ENCODE measurements around the gene CBLN1.

Gene CBLN1

DNA sequence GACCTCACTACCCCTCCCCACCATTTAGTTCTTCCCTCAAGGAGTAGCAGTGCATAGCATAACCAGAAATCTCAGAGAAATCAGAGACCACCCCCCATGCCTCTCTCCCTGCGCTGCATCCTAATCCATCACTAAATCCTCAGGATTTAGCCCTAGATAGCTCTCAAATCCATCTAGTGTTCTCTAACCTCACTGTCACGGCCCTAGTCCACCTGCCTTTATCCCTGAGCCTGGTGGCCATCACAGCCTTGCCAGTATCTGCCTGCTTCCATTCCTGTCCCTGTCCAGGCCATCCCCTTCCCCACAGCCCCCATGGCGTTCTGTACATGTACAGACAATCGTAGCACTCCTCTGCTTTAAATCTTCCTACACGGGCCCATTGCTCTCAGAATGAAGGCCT is 19.1 kb downstream of the CBLN1 start:
- no peak for DNase-seq (ENCODE audit: low read depth)
- TF ChIP-seq, protein P1, sequence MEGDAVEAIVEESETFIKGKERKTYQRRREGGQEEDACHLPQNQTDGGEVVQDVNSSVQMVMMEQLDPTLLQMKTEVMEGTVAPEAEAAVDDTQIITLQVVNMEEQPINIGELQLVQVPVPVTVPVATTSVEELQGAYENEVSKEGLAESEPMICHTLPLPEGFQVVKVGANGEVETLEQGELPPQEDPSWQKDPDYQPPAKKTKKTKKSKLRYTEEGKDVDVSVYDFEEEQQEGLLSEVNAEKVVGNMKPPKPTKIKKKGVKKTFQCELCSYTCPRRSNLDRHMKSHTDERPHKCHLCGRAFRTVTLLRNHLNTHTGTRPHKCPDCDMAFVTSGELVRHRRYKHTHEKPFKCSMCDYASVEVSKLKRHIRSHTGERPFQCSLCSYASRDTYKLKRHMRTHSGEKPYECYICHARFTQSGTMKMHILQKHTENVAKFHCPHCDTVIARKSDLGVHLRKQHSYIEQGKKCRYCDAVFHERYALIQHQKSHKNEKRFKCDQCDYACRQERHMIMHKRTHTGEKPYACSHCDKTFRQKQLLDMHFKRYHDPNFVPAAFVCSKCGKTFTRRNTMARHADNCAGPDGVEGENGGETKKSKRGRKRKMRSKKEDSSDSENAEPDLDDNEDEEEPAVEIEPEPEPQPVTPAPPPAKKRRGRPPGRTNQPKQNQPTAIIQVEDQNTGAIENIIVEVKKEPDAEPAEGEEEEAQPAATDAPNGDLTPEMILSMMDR (IDR thresholded peaks at IDR 0.05; ENCODE audit: control insufficient read depth, insufficient read depth, low read depth, low read length, missing control alignments), result no peak
- no peak overlapping the region for H3K4me3 ChIP-seq (ENCODE audit: control insufficient read depth, low read depth, low read length)

DNA sequence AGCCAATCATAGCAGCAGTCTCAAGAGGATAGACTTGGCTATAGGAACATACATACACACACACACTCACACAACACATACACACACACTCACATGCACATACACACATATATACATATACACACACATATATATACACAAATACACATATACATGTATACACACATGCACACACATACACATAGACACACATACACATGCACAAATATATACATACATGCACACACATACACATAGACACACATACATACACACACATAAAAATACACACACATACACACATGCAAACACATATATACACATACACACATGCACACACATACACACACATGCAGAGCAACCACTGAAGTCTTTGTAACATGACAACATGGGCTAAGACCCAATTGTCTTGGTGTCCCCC is 19.7 kb downstream of the CBLN1 start:
- TF ChIP-seq, protein P1 (IDR thresholded peaks at IDR 0.05; ENCODE audit: control insufficient read depth, insufficient read depth, low read depth, low read length, missing control alignments), result no peak
- no peak for DNase-seq (ENCODE audit: low read depth)

DNA sequence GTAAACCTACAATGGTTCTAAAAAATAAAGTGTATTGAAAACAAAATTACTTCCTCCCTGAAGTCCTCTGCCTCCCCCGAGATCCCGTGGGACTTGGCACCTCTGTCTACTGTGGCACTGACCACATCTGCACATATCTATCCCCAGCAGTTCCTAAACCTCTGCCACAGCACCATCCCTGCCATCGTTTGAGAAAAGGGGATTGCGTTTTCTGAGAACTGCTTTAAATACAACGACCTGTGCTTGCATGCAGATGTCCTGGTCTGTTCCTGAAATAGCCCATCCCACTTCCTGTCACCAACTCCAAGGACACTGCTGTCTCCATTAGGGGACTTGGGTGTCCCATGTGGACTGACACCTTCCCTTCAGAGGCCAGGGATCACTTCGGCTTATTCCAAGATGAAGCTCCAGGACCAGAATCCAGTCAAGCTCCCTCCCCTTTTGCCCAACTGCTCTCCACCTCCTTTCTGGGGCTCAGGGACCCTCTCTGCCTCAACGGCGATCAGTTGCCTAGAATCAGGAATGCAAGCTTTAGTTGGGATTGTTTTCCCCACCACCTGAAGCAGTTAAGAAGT is 20.6 kb downstream of the CBLN1 start:
- TF ChIP-seq, protein P1 (IDR thresholded peaks at IDR 0.05; ENCODE audit: control insufficient read depth, insufficient read depth, low read depth, low read length, missing control alignments), result no peak
- no peak overlapping the region for H3K4me3 ChIP-seq (ENCODE audit: control insufficient read depth, low read depth, low read length)
- no peak for DNase-seq (ENCODE audit: low read depth)

More for the DNA sequence above, 19.7 kb downstream of the CBLN1 start:
- H3K4me3 ChIP-seq (ENCODE audit: control insufficient read depth, low read depth, low read length), result no peak overlapping the region

DNA sequence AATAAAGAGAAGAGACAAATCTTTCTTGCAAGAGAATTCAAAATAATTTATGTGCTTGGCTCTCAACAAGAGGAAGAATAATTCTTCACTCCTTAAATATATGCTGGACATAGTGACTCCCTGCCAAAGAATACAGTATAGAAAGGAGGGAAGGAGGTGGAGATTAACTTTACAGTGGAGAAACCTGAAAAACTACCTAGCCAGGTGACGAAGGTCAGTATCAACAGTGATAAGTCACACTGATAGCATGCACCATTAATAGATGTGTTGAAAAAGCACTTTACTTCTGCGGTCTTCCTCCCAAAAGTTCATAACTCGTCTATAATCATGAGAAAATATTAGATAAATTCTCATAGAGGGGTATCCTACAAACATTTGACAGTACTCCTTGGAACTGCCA is 21.4 kb downstream of the CBLN1 start:
- DNase-seq (ENCODE audit: low read depth), result no peak
- H3K4me3 ChIP-seq (ENCODE audit: control insufficient read depth, low read depth, low read length), result no peak overlapping the region
- TF ChIP-seq, protein P1 (IDR thresholded peaks at IDR 0.05; ENCODE audit: control insufficient read depth, insufficient read depth, low read depth, low read length, missing control alignments), result no peak

DNA sequence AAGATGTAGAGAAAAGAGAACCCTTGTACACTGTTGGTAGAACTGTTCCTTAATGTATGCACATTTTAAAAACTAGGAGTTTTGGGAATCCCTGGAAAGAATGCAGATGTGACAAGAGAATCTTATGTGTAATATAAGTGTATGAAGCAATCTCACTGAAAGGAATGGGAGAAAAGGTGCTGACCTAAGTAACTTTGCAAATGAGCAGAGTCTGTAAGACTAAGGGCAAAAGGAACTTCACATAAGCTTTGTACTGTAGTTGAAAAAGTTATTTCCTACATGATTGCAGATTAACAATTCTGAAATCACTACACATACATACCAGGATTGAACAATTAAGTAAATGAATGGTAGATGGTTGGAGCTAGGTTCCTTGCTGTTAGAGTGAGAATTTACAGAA is 22.3 kb downstream of the CBLN1 start:
- H3K4me3 ChIP-seq (ENCODE audit: control insufficient read depth, low read depth, low read length), result no peak overlapping the region
- no peak for DNase-seq (ENCODE audit: low read depth)
- TF ChIP-seq, protein P1 (IDR thresholded peaks at IDR 0.05; ENCODE audit: control insufficient read depth, insufficient read depth, low read depth, low read length, missing control alignments), result no peak

DNA sequence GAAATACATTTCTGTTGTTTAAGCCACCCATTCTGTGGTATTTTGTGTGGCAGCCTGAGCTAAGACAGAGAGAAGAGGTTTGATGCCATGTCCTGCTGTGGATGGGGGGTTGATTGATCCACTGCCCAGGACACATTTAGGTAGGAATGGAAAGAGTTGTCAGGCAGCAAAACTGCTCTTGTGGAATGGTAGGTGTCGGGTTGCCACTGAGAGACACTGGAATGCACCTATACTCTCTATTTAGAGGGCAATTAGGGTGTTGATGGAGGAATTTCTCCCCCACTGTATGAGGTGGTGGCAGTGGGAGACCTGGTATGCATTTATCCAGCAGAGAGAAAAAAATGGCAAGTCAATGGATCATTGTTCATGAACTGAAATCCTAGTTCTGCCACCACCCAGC is 30.9 kb downstream of the CBLN1 start:
- no peak for DNase-seq (ENCODE audit: low read depth)
- no peak overlapping the region for H3K4me3 ChIP-seq (ENCODE audit: control insufficient read depth, low read depth, low read length)
- TF ChIP-seq, protein P1 (IDR thresholded peaks at IDR 0.05; ENCODE audit: control insufficient read depth, insufficient read depth, low read depth, low read length, missing control alignments), result no peak

DNA sequence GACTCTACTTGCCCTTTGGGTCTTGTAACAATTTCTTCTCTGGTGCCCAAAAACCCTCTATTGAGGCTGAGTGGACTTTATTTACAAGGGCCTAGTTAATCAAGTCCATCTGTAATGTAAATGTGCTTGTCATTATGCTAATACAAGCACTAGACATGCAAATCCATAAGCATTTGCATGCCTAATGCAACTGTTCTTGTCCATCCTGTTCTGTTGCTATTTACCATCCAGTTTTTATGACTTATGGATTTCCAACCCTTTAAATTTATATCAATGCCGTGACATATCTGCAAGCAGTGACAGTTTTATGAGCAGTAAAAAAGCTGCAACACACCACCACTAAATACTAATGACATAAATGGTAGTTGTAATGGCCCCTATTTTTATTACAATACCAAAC is 33.4 kb downstream of the CBLN1 start:
- TF ChIP-seq, protein P1 (IDR thresholded peaks at IDR 0.05; ENCODE audit: control insufficient read depth, insufficient read depth, low read depth, low read length, missing control alignments), result no peak
- no peak for DNase-seq (ENCODE audit: low read depth)
- H3K4me3 ChIP-seq (ENCODE audit: control insufficient read depth, low read depth, low read length), result no peak overlapping the region

Data from AG09309 (cell line).